GM18498 (cell line): Measurements from ENCODE around the gene AP3S2.
"Not testable (repeated sequence)": the region's sequence is repeated elsewhere in the genome, so short reads cannot be mapped to it uniquely, and the experiment has no call there.

ENCODE experiments used
- ATAC-seq: cut with Tn5 transposase; IDR thresholded peaks from one replicate; pipeline ENCODE4 v1.9.1; 2021; ENCODE audit warnings: mild to moderate bottlenecking, moderate library complexity; ENCODE audit not compliant: unreplicated experiment

The AP3S2 gene

GRCh38 chr15:89783861-89784685 lies 109.7 kb downstream of the AP3S2 start:
- ATAC-seq: no peak

- ATAC-seq: no peak
Measured at GRCh38 chr15:89783111-89783860, 110.5 kb downstream of the AP3S2 start.

DNA sequence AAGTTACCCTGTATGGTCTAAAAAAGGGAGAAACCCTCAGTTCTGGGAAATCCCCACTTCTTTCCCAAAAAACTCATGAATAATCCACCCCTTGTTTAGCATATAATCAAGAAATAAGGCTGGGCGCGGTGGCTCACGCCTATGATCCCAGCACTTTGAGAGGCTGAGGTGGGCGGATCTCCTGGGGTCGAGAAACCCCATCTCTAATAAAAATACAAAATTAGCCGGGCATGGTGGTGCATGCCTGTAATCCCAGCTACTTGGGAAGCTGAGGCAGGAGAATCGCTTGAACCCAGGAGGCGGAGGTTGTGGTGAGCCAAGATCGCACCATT lies 111.2 kb downstream of the AP3S2 start:
- ATAC-seq: not testable (repeated sequence)

DNA sequence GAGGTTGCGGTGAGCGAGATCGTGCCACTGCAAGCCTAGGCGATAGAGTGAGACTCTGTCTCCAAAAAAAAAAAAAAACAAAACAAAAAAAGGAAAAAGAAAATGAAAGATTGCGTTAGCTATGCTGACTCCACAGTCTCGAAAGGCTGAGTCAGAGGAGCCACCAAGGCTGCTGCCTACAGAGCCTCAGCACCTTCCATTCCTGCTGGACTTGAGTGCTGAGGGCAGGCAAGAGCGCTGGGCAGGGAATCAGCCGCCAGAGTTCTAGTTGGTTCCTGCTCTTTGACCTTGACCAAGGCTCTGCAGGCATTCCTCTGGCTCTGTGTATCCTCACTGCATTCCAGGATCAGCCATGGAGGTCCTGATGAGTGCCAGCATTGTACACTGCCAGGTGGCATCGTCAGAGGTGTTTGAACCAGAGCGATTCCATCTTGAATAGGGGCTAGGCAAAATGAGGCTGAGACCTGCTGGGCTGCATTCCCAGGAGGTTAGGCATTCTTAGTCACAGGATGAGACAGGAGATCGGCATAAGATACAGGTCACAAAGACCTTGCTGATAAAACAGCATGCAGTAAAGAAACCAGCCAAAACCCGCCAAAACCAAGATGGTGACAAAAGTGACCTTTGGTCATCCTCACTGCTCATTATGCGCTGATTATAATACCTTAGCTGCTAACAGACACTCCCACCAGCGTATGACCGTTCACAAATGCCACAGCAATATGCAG lies 111.7 kb downstream of the AP3S2 start:
- ATAC-seq: no peak

DNA sequence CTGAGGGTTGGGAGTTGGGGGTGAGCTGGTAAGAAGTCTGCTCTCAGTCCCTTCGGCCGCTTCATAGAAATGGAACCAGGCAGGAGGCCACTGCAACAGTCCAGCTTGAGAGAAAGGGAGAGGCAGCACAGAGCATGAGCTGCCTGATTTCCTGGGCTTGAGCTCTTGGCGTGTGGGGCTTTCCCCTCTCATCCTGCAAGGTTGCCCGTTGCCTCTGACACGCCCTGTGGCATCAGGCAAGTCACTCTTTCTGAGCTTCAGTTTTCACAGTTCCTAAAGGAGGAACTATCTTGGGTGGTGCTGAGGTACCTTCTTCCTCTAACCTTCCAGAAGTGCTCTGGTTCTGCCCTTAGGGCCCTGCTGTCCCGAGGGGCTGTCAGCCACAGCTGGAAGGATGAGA lies 112.7 kb downstream of the AP3S2 start:
- no peak for ATAC-seq

DNA sequence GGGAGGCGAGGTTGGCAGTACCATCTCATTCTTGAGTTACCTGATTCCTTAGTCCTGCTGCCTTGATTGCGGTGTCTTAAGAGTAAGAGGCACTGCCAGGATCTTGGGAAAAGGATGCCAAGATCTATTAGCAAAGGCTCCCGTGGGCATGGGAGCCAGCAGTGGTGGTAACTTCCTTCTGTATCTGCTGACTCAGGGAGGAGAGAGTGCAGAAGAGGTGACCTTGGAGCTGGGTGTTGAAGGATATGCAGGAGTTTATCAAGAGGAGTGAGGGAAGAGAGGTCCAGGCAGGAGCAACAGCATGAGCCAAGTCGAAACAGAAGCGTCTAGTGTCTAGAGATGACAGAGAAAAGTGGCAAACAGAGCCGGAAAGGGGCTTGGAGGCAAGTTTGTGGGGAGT lies 113.2 kb downstream of the AP3S2 start:
- ATAC-seq: no peak
